HEK293 (cell line): ENCODE data around the gene DCX.

ENCODE experiments used
- CTCF ChIA-PET: fragments of 350-600 bp; formaldehyde crosslinking; extraction: SDS; loops from one replicate; lab custom pipeline; 2021; ENCODE audit warnings: antibody characterized with exemption; lab: Yijun Ruan, JAX
- POLR2A ChIA-PET: fragments of 300-600 bp; formaldehyde crosslinking; extraction: SDS; loops from one replicate; lab custom pipeline; 2020; ENCODE audit warnings: antibody characterized with exemption, inconsistent platforms; lab: Yijun Ruan, JAX
- H3K27ac ChIP-seq: fragments of 200-500 bp; sonication (Bioruptor generic); 2 replicates; pipeline ENCODE4 v1.5.1; 2014; ENCODE audit warnings: low read depth, low read length, control low read depth, inconsistent platforms; ENCODE audit errors: extremely low read depth
- H3K36me3 ChIP-seq, 2 experiments: fragments of 200-500 bp in 1 of 2; sonication (Bioruptor generic) in 1 of 2; 1 replicate in 1 of 2; 2 replicates in 1 of 2; pipeline ENCODE4 v1.5.1; 2014 to 2017; ENCODE audit warnings: inconsistent platforms in 2 of 2, low read length in 2 of 2; ENCODE audit not compliant: control insufficient read depth in 2 of 2, insufficient read depth in 1 of 2
- H3K4me1 ChIP-seq: fragments of 200-500 bp; sonication (Bioruptor generic); 2 replicates; pipeline ENCODE4 v1.5.1; 2014; ENCODE audit warnings: mild to moderate bottlenecking, low read length, inconsistent platforms; ENCODE audit not compliant: control insufficient read depth, insufficient read depth
- H3K4me3 ChIP-seq: 2 replicates; pipeline ENCODE4 v1.5.1; 2011; ENCODE audit warnings: low read depth, mild to moderate bottlenecking, control low read depth, low read length, moderate library complexity
- H3K9me3 ChIP-seq: fragments of 200-500 bp; sonication (Bioruptor generic); 2 replicates; pipeline ENCODE4 v1.5.1; 2014; ENCODE audit warnings: low read depth, low read length, inconsistent platforms; ENCODE audit not compliant: control insufficient read depth, insufficient read depth
- BCL6B ChIP-seq: fragments of 450-650 bp; formaldehyde crosslinking; IDR thresholded peaks from 2 replicates; pipeline ENCODE4 v1.5.1; 2017; ENCODE audit warnings: missing biosample characterization, missing genetic modification characterization
- GLI2 ChIP-seq: fragments of 450-650 bp; formaldehyde crosslinking; IDR thresholded peaks from 2 replicates; pipeline ENCODE4; 2017; ENCODE audit warnings: missing biosample characterization, missing genetic modification characterization, low read depth, borderline replicate concordance
- PRDM2 ChIP-seq: fragments of 450-650 bp; formaldehyde crosslinking; IDR thresholded peaks from 2 replicates; pipeline ENCODE4 v1.5.1; 2016; ENCODE audit warnings: missing biosample characterization, missing genetic modification characterization, borderline replicate concordance
- PRDM6 ChIP-seq: fragments of 450-650 bp; formaldehyde crosslinking; IDR thresholded peaks from 2 replicates; pipeline ENCODE4 v1.5.1; 2017; ENCODE audit warnings: missing biosample characterization, missing genetic modification characterization
- REPIN1 ChIP-seq: fragments of 450-650 bp; formaldehyde crosslinking; IDR thresholded peaks from 2 replicates; pipeline ENCODE4 v1.5.1; 2017; ENCODE audit warnings: missing biosample characterization, missing genetic modification characterization, low read depth
- SP7 ChIP-seq: fragments of 450-650 bp; formaldehyde crosslinking; IDR thresholded peaks from 2 replicates; pipeline ENCODE4 v1.5.1; 2016; ENCODE audit warnings: missing biosample characterization, missing genetic modification characterization
- TCF7L2 ChIP-seq: IDR thresholded peaks from 2 replicates; pipeline ENCODE4 v1.6.1; 2011; ENCODE audit warnings: low read depth, mild to moderate bottlenecking, inconsistent platforms, low read length, moderate library complexity, borderline replicate concordance
- YY2 ChIP-seq: fragments of 450-650 bp; formaldehyde crosslinking; IDR thresholded peaks from 2 replicates; pipeline ENCODE4 v1.5.1; 2016; ENCODE audit warnings: missing biosample characterization, missing genetic modification characterization
- ZEB2 ChIP-seq: fragments of 450-650 bp; formaldehyde crosslinking; IDR thresholded peaks from 2 replicates; pipeline ENCODE4 v1.5.1; 2016; ENCODE audit warnings: missing biosample characterization, missing genetic modification characterization
- ZNF121 ChIP-seq: fragments of 450-650 bp; formaldehyde crosslinking; IDR thresholded peaks from 2 replicates; pipeline ENCODE4 v1.5.1; 2016; ENCODE audit warnings: missing biosample characterization, missing genetic modification characterization
- ZNF266 ChIP-seq: fragments of 450-650 bp; formaldehyde crosslinking; IDR thresholded peaks from 2 replicates; pipeline ENCODE4 v1.5.1; 2016; ENCODE audit warnings: missing biosample characterization, missing genetic modification characterization, low read depth
- ZNF354C ChIP-seq: fragments of 450-650 bp; formaldehyde crosslinking; IDR thresholded peaks from 2 replicates; pipeline ENCODE4 v1.5.1; 2016; ENCODE audit warnings: missing biosample characterization, missing genetic modification characterization, low read depth, borderline replicate concordance
- ZNF548 ChIP-seq: fragments of 450-650 bp; formaldehyde crosslinking; IDR thresholded peaks from 2 replicates; pipeline ENCODE4 v1.5.1; 2016; ENCODE audit warnings: missing biosample characterization, missing genetic modification characterization
- ZNF560 ChIP-seq: fragments of 450-650 bp; formaldehyde crosslinking; IDR thresholded peaks from 2 replicates; pipeline ENCODE4 v1.5.1; 2017; ENCODE audit warnings: missing biosample characterization, missing genetic modification characterization, borderline replicate concordance
- ZNF600 ChIP-seq: fragments of 450-650 bp; formaldehyde crosslinking; IDR thresholded peaks from 2 replicates; pipeline ENCODE4 v1.5.1; 2016; ENCODE audit warnings: missing biosample characterization, missing genetic modification characterization
- ZNF664 ChIP-seq: fragments of 450-650 bp; formaldehyde crosslinking; IDR thresholded peaks from 2 replicates; pipeline ENCODE4 v1.5.1; 2016; ENCODE audit warnings: missing biosample characterization, missing genetic modification characterization
- ZNF792 ChIP-seq: fragments of 450-650 bp; formaldehyde crosslinking; IDR thresholded peaks from 2 replicates; pipeline ENCODE4 v1.5.1; 2016; ENCODE audit warnings: missing biosample characterization, missing genetic modification characterization
- ZSCAN30 ChIP-seq: fragments of 450-650 bp; IDR thresholded peaks from 2 replicates; pipeline ENCODE4 v1.5.1; 2018; ENCODE audit warnings: missing biosample characterization, mild to moderate bottlenecking, missing genetic modification characterization, moderate library complexity
- ZSCAN4 ChIP-seq: fragments of 450-650 bp; formaldehyde crosslinking; IDR thresholded peaks from 2 replicates; pipeline ENCODE4 v1.5.1; 2017; ENCODE audit warnings: missing biosample characterization, missing genetic modification characterization

Gene DCX

GRCh38 chrX:111284631-111285293 is 127.2 kb downstream of the DCX start:
- Histone ChIP-seq H3K27ac (no peak overlapping the region), H3K4me1 (no peaks in the 10 kb centered on the region), H3K9me3 (no peaks in the 10 kb centered on the region), H3K4me3 (no peak overlapping the region), H3K36me3 (no peaks in the 10 kb centered on the region)
- TF ChIP-seq PRDM2 (tag by site-specific recombination) (no peak), REPIN1 (tag by site-specific recombination) (no peak), ZSCAN30 (tag by site-specific recombination) (no peak), ZNF560 (tag by site-specific recombination) (no peak), ZNF354C (no peak)
- POLR2A ChIA-PET: no interaction called here
- CTCF ChIA-PET: no interaction called here

GRCh38 chrX:111283446-111283845 is 128.5 kb downstream of the DCX start:
- TF ChIP-seq ZNF121 (tag by site-specific recombination): no peak

GRCh38 chrX:111282991-111283390 is 129.0 kb downstream of the DCX start:
- H3K36me3 ChIP-seq: no peaks in the 10 kb centered on the region
- no peak overlapping the region for H3K27ac ChIP-seq
- no peak overlapping the region for H3K4me3 ChIP-seq
- no peaks in the 10 kb centered on the region for H3K4me1 ChIP-seq
- H3K9me3 ChIP-seq: no peaks in the 10 kb centered on the region
- ChIA-PET CTCF (no interaction called here), POLR2A (no interaction called here)
- TF ChIP-seq ZSCAN4 (no peak), PRDM6 (no peak), ZNF600 (no peak), ZNF548 (tag by site-specific recombination) (no peak), BCL6B (tag by site-specific recombination) (no peak), SP7 (tag by site-specific recombination) (no peak), YY2 (tag by site-specific recombination) (no peak), ZEB2 (tag by site-specific recombination) (no peak), ZNF792 (tag by site-specific recombination) (no peak), GLI2 (tag by site-specific recombination) (no peak), ZNF266 (no peak), TCF7L2 (no peak), ZNF664 (no peak)

More at GRCh38 chrX:111283446-111283845, 128.5 kb downstream of the DCX start:
- Histone ChIP-seq H3K4me1 (no peaks in the 10 kb centered on the region), H3K36me3 (no peaks in the 10 kb centered on the region), H3K27ac (no peak overlapping the region), H3K4me3 (no peak overlapping the region), H3K9me3 (no peaks in the 10 kb centered on the region)
- ChIA-PET POLR2A (no interaction called here), CTCF (no interaction called here)
